NCI-H748 (cell line): Measurements from ENCODE around the gene RET.

ENCODE experiments used
- DNase-seq: peaks from one replicate; lab custom pipeline; 2025; ENCODE audit not compliant: unreplicated experiment; lab: John Stamatoyannopoulos, UW

Gene RET

GRCh38 chr10:43119416-43120115 lies 42.7 kb downstream of the RET start:
- no peak for DNase-seq

- no peak for DNase-seq
These were observed 43.5 kb downstream of the RET start for GRCh38 chr10:43120116-43120928.

GRCh38 chr10:43120929-43121314 lies 44.1 kb downstream of the RET start:
- DNase-seq: no peak

- no peak for DNase-seq
These were observed 44.6 kb downstream of the RET start for GRCh38 chr10:43121444-43121843.

- DNase-seq: no peak
These were observed 45.2 kb downstream of the RET start for GRCh38 chr10:43122096-43122495.

- no peak for DNase-seq
These were observed 46.0 kb downstream of the RET start for GRCh38 chr10:43122826-43123225.

GRCh38 chr10:43123361-43124093 lies 46.7 kb downstream of the RET start:
- no peak for DNase-seq

GRCh38 chr10:43124094-43124521 lies 47.2 kb downstream of the RET start:
- no peak for DNase-seq

- DNase-seq: no peak
These were observed 47.9 kb downstream of the RET start for GRCh38 chr10:43124574-43125273.

GRCh38 chr10:43125274-43125845 lies 48.5 kb downstream of the RET start:
- no peak for DNase-seq

- no peak for DNase-seq
These were observed 49.2 kb downstream of the RET start for GRCh38 chr10:43125881-43126731.

GRCh38 chr10:43126759-43127424 lies 50.0 kb downstream of the RET start:
- DNase-seq: no peak

- no peak for DNase-seq
These were observed 50.6 kb downstream of the RET start for GRCh38 chr10:43127442-43127841.

GRCh38 chr10:43128331-43128730 lies 51.5 kb downstream of the RET start:
- DNase-seq: no peak

GRCh38 chr10:43128958-43129706 lies 52.3 kb downstream of the RET start:
- DNase-seq: no peak

GRCh38 chr10:43130770-43131171 lies 53.9 kb downstream of the RET start:
- no peak for DNase-seq

GRCh38 chr10:43131256-43131655 lies 54.4 kb downstream of the RET start:
- no peak for DNase-seq

GRCh38 chr10:43131906-43132305 lies 55.0 kb downstream of the RET start:
- DNase-seq: no peak
